RCC 7860 (cell line): Measurements from ENCODE around the gene IKBKE.

Experiments
- DNase-seq: peaks from one replicate; pipeline ENCODE4 v3.0.0-alpha.2; 2015; ENCODE audit warnings: low spot score
- FAIRE-seq: peaks from 2 replicates; lab custom pipeline; 2012; peaks lifted over from hg19 to GRCh38; lab: Jason Lieb, UNC

Gene IKBKE

DNA sequence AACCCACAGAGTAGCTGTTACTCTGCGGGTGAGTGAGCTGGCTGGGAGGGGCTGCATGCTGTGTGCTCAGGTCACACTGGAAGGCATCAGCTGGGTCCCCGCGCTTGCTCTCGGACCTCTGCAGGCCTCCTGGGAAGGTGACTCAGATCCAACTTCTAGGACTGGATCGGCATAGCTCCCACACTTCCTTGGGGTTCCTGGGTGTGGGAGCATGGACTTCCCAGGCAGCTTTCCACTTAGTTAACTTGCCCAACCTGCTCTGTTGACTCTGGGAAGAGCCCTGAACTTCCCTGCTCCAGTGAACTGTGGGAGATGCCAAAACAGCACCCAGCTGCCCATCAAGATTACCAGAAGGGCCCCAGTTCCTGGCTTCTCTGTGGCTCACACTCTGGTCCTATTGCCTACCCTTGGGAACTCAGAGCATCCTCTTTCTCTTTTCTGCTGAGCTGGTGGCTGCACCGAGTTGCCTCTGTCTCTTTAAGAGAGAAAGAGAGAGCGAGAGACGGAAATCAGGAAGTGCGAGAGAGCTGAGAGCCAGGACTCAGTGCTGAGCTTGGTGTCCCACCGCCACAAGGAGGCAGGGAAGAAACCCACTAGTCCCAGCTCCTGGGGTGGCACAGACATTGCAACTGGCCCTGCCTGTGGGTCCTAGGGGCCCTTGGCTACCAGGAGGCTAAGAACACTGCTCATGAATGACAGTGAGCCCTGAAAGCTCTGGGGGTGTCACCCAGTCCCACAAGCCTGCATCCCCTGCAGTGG, at the start of gene IKBKE:
IKBKE (plus strand) TSS at position 544 of the 759 bp plus-strand sequence. CDS start 2,752 bp downstream, outside the sequence.
- peak; percentile 45 for FAIRE-seq
- DNase-seq = peak; percentile 82

DNA sequence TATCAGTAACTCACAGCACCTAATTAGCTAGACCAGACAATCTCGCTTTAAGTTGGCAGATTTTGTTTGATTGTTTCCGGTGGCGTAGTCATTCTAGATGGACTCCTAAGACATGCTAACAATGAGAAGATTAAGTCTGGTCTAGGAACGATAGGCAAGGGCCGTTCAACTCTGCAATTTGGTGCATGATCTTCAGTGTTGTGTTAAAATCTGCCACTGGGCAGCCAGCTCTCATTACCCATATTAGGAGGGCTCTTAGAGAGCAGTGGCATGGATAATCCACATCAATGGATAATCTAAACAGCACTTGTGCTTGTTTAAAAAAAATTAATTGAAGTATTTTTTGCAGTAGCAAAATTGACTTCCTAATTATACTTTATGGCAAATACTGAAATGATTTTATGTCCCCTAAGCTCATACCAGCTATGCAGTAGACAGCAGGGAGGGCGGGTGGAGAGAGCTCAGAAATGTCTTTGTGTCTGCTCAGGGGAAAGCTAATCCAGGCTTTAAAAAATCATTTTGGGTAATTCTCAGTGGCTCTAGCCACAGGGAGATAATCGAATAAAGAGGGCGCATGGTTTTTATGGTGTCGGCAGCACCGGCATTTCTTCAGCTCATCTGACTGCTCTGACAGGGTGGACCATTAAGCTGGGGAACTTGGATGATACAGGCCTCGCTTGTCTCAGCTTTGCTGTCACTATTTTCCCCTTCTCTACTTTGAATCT, 48.5 kb upstream of the IKBKE start:
- DNase-seq (no peak), FAIRE-seq (no peak)

DNA sequence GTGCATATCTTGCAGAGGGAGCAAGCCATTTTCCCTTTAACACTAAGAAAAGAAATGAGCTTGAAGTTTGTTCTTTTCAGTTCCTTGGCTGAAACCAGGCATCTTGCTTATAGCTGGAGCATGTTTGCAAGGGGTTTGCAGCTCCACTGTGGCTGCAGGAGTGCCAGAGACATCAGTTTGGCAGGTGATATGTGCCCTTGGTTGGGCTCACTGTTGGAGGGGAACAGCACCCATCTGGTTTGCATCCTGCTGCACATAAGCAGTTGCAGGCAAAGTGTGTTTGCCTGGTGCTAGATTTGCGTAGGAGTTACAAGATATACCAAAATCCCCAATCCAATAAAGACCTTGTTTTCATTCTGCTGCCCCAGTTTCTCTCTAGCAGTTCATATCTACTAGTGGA, 47.8 kb upstream of the IKBKE start:
- no peak for FAIRE-seq

DNA sequence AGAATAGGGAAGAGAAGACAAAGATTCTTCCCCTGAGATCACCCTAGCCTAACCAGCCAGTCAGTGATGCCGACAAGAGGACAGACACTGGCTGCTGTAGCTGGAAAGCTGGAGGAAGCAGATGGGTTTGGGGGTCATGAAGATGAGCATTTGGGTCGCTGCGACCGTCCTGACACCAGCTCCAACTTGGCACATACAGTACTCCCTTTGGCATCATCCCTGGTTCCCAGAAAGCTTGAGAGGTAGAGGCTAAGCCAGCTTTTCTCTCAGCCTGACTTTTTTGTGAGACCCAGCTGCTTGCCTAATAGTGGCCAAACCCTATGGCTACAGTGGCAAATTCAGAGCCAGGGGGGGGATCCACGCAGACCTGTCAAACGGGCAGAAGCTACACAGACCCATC, 43.0 kb upstream of the IKBKE start:
- DNase-seq (no peak), FAIRE-seq (no peak)

More for the DNA sequence above, 47.8 kb upstream of the IKBKE start:
- DNase-seq = no peak

DNA sequence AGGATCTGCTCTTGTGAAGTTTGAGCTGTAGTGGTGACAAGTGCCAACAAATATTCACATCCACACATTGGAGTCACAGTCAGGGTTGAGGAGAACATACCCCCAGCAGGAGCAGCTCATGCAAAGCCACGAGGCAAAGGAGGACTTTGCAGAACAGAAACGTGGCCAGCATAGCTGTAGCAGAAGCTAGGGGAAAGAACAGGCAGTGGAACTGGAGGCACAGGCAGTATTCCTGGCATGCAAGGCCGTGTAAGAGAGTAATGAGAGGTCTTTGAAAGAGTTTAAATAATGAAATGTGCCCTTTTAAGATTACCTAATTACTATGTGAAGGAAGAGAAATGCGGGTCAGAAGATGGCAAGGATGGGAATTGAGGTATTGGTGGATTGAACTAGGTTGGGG, 40.9 kb upstream of the IKBKE start:
- no peak for FAIRE-seq
- no peak for DNase-seq

DNA sequence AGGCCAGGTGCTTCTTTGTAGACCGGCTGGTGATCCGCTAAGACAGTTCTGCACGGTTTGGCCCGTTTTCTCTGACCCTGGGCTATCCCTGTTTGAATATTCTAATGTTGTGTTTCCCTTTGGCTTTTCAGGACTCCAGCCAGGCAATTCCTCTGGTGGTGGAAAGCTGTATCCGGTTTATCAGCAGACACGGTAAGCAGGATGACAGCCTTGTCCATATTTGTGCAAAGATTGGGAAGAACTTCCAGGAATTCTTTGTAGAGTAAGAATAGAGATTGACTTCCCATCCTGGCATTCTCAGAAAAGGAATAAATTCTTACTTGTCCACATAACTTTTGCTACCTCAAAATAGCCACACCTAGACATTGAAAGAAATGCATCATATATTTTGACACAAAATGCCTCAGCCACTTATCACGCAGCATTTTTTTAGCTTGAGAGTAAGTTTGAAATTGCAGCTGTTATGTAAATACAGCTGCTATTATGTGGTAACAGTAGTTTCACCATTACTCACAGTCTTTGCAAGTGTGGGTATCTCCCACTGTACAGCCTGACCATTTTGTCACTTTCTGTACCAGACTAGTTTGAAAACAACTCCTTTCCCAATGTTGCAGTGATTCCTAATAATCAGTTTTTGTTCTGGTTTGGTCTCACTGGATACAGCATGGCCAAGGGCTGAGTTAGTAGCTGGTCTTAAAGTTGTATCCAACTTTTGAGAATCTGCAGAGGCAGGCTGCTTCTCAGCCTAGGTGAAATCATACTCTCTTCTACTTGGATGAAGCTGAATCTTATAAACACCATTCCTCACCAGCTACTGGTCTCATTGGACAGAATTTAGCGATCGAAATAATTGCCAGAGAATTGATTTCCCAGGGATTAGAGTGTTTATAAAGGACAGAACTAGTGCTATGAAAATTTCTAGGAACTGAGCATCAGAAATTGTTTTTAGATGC, 40.0 kb upstream of the IKBKE start:
- DNase-seq (no peak), FAIRE-seq (no peak)

DNA sequence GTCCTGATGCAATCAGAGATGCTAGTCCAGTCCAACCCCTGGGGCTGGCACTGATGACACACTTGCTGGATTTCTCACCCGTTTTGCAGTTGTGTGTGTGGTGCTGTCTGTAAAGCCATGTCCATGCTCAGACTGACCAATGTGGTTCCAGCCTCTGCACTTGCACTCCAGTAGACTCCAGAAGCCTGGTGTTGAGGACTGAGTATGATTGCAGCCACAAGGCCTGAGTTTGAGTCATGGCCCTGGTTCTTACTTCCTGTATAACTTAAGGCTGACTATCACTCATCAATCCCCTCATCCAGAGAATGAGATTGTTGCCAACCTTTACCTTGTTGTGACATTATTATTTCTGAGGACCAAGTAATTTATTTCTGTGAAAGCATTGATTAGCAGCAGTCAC, 34.8 kb upstream of the IKBKE start:
- FAIRE-seq (no peak), DNase-seq (peak; percentile 37)

DNA sequence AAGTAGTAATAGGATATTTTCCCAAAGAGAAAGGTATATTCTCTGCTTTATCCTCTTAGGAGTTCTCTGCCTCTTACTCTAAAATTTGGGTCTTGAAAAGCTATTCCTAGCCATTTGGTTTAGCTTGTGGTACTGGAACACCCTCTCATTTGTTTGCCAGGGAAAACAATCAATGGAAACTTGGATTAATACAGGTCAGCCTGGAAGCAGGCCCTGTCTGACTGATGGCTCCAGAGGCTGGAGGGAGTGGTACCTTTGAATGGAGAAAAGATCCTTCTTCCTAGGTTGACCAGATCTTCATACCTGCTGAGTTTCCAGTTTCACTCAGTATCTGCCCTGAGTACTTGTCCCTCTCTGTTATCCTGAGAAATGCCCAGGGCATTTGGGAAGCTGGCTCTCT, 31.7 kb upstream of the IKBKE start:
- no peak for DNase-seq
- no peak for FAIRE-seq

DNA sequence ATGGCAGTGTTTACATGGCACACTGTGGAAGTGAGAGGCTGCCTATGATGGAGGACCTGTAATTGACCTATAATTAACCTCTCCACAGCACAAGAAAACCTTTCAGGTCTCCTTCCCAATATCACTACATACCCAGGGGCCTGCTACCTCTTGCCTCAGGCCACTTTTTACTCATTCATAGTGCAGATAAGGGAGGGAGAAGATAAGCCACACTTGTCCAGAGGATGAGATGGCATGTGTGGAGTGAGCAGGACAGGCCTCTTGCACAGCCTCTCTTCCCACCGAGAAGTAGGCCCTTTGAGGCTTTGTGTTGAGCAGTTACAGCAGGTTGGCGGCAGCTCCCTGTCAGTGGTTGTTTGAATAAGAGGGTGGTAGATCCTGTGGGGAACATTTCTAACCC, 31.1 kb upstream of the IKBKE start:
- DNase-seq (no peak), FAIRE-seq (no peak)

DNA sequence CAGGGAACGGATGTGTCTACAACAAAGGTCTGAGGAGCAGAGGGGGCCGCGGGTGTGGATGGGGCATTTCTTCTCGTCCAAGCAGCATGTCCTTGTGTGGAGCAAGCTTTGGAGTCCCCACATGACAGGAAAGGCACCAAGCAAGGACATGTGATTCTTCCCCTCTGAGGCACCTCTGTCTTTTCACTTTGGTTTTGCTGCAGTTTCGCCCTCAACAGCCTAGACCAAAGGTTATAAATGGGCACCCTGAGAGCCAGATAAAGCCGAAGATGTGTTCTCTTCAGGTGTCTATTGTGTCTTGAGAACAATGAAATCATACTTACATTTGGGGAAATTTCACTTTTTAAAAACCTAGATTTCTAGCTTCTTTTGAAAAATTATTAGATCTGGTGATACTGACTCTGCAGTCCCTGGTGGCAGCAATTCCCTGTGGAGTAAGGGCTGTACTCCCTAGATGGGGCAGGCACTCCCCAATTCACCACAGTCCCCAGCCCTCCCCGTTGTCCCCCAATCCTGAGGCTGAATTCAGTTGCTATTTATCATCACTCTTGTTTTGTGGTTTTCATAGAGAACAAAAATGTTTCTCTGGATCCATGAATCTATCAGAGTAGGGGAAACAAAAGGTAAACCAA, 28.8 kb upstream of the IKBKE start:
- DNase-seq (no peak), FAIRE-seq (no peak)

DNA sequence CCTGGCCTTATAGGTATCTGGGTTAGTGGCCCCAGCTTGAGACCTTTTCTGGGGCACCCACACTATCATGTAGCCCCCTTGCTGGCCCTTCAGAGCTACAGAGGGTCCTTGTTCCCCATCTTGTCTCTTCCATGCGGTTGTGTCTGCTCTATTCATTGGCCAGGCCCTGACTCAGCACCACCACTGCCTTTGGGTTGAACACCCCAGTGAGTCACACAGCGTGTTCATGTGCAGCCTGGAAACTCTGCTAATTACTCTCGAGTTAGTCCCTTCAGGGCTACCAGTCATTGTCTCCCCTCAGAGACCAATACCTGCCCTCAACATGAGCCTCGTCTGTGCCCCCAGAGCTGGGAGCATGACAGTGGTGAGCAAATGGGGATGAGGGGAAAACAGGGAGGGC, 28.2 kb upstream of the IKBKE start:
- DNase-seq = peak; percentile 14

DNA sequence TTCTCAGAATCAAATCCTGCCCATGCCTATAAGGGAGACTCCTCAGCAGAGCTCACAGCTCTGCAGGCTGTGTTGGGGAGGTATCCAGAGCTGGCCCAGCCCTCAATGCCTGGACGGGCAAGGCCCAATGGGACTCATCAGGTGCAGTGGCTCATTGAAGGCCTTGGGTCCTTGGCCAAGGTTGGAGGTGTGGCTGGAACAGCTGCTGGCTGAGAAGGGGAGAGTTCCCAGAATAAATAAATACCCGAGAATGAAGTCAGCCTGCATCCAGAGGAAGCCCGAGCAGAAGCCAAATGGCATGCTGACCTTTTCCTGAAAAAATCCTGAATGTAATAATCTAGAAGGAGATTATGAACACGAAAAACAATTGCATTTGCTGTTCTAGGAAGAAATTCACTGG, 25.2 kb upstream of the IKBKE start:
- no peak for DNase-seq
- no peak for FAIRE-seq

More for the DNA sequence above, 28.2 kb upstream of the IKBKE start:
- FAIRE-seq = no peak

DNA sequence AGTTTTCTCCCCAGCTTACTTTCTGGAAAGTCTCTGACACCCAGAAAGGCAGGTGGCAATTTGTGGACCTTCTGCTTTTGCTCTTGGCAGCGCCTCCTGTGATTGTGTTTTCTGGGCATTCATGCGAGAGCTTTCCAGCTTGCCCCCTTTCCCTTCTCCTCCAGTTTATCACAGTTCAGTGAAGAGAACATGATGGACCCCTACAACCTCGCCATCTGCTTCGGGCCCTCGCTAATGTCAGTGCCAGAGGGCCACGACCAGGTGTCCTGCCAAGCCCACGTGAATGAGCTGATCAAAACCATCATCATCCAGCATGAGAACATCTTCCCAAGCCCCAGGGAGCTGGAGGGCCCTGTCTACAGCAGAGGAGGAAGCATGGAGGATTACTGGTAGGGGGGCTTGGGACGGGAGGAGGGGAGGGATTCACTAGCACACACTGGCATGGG, 24.3 kb upstream of the IKBKE start:
- DNase-seq (no peak), FAIRE-seq (no peak)

DNA sequence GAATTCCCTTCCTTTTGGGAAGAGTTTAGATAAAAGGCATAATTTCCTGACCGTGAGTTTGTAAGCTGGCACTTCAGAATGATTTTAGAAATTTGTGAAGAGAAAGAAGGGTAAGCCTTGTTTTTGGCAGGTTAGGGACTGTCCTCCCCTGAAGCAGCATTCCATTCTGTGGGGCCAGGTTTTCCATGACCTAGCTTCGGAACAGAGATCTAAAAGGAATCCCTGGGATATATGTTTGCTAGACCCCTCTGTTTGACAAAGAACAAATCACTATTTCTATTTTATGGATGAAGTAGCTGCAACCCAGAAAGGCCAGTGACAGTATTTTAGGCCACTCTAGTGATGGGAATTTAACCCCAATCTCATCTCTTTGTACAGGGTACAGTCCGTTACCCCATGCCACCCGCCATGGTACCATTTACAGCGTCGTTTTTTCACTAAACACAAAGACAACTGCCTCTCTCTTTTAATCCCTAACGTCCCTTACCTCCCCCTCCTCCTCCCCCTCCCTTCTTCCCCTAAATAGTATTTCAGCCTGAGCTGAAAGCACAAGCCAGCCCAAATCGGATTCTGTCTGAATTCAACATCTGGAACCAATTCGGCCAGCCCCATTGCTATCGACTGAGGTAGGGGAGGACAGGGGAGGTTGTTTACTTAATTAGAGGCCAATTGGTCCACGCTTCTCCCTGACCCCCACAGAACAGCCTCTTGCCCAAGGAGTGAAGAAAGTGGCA, 23.4 kb upstream of the IKBKE start:
- DNase-seq (no peak), FAIRE-seq (no peak)

DNA sequence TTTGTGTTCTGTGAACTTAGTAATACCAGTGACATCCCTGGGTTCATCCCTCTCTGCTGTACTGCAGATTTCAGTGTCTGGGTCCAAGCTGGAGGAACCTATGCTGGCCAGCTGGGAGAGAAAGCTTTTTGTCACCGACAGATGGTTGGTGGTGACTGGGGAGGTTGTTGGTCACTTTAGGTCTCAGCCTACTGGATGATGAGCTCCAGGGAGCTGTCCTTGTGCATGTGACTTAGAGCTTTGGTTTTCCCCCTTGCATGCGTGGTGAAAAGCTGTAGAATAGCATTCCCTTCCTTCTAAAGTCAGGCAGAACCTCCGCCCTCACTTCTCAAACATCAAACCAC, 22.9 kb upstream of the IKBKE start:
- DNase-seq = no peak
- FAIRE-seq = no peak

DNA sequence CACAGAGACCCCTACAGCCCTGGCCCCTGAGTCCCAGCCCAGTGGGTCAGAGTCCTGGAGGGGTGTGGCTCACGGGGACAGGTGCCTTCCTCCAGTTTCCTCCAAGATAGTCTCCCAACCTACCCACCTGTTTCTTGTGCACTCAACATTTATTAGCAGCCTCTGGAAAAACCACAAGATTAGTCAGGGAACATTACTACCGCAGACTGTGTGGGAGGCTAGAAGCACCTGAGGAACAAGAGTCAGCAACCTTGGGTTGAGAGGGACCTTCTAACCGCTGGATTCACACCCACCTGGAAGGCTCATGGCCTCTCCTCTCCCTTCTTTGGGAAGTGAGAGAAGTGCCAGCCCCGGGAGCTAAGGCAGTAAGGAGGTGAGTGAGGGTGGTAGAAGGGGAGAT, 22.5 kb upstream of the IKBKE start:
- DNase-seq = no peak
- no peak for FAIRE-seq

DNA sequence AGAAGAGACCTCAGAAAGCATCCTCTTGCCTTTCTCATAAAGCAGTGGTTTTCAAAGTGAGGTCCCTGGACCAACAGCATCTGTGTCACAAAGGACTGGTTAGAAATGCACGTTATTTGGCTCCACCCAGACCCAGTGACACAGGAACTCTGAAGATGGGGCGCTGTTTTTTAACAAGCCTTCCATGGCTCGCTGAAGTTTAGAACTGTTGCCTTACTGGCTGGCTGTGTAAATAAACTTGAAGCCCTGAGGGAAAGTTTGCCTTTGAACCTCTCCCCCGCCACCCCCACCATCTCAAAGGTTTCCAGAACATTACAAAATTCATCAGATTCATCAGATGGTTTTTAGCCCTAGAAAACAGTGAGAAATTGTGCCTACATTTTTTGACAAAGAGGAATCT, 21.8 kb upstream of the IKBKE start:
- no peak for FAIRE-seq

DNA sequence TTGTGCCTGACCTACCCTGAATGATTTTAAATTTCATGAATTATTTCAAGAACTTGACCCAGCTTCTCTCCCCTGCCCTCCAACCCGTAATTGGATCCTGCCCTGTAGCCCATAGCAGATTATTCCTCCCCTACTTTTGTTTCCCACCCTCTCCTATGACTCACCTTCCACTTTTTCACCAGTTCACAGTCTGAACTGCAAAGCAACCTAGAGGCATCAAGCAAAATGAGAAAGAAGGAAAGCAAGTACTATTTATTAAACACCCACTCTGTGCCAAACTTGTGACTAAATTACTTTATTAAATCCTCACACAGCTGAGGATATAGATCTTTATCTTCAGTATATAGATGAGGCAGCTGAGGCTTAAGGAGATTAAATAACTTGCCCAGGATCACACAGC, 20.7 kb upstream of the IKBKE start:
- FAIRE-seq (no peak), DNase-seq (no peak)

More for the DNA sequence above, 21.8 kb upstream of the IKBKE start:
- DNase-seq = no peak

DNA sequence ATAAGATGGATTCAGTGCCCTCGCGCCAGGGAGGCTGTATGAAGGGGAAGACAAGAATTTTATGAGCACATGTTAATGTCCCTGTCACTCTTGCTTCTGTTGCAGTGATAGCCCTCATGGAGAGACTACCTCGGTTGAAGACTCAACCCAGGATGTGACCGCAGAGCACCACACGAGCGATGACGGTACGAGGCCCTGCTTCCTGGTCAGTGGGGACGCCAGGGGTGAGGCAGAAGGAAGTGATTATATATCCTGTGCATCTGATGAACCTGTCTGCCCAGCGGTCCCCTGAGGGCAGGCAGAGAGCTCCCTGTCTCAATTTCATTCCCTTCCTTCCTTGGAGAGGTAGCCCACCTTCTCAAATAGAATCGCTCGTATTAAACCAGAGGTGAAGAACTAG, 20.0 kb upstream of the IKBKE start:
- DNase-seq (no peak), FAIRE-seq (no peak)

DNA sequence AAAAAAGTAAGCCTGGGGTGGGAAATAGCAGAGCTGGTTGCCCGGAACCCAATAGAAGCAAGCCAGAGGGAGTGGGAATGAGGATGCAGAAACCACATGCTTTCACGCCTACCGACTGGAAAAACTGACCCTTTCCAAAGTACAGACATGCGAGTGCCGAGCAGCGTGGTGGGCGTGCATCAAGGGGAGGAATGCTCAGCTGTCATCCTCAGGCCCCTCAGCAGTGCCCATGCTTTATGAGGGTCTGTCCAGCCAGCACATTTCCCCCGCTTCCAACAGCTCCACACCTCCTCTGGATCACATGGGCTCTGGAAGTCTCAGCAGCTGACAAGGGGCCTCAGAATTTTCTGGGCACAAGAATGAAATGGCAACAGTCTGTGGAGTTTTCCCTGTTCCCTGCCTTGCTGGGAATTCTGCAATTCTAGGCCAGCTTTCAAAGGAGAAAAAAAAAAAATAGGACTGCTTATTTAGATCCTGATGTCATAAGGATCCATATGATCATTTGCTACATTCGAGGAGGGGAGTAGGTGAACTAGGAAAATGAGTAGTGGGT, 19.1 kb upstream of the IKBKE start:
- no peak for FAIRE-seq

More for the DNA sequence above, 19.1 kb upstream of the IKBKE start:
- DNase-seq = no peak
